Right lobe of liver (tissue), 4 donors: Measurements from ENCODE around the gene DKKL1.

Source experiments
- POLR2A ChIP-seq: fragments of 450-650 bp; IDR thresholded peaks from one replicate; pipeline ENCODE4 v1.6.1; 2017; ENCODE audit warnings: antibody characterized with exemption, mild to moderate bottlenecking
- TF ChIP-seq, protein P1 (sequence below), 4 donors: fragments of 200-600 bp in 3 of 4; fragments of 450-650 bp in 1 of 4; IDR thresholded peaks; one replicate each; pipeline versions ENCODE4 v1.5.1 to v1.8.0; 2016 to 2022; ENCODE audit warnings: antibody characterized with exemption in 4 of 4, mild to moderate bottlenecking in 2 of 4
- donor health status: DM: no; HTN: no; CAD: no.
- donor health status: DM: no; HTN: no; CAD: no.
- donor health status: DM: no; HTN: yes; CAD: no.

GRCh38 chr19:49415810-49416200 is 52.1 kb downstream of the DKKL1 start:
- no peak for TF ChIP-seq POLR2A
- TF ChIP-seq, protein P1, sequence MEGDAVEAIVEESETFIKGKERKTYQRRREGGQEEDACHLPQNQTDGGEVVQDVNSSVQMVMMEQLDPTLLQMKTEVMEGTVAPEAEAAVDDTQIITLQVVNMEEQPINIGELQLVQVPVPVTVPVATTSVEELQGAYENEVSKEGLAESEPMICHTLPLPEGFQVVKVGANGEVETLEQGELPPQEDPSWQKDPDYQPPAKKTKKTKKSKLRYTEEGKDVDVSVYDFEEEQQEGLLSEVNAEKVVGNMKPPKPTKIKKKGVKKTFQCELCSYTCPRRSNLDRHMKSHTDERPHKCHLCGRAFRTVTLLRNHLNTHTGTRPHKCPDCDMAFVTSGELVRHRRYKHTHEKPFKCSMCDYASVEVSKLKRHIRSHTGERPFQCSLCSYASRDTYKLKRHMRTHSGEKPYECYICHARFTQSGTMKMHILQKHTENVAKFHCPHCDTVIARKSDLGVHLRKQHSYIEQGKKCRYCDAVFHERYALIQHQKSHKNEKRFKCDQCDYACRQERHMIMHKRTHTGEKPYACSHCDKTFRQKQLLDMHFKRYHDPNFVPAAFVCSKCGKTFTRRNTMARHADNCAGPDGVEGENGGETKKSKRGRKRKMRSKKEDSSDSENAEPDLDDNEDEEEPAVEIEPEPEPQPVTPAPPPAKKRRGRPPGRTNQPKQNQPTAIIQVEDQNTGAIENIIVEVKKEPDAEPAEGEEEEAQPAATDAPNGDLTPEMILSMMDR (IDR thresholded peaks at IDR 0.05), result no peak
